ENCODE measurements around the gene UNC5C.

The UNC5C gene

GRCh38 chr4:95428291-95429070, 120.3 kb downstream of the UNC5C start:
- no peaks in the 10 kb centered on the region for H3F3A ChIP-seq (ENCODE audit: insufficient read depth, low read length)
- H3K9ac ChIP-seq (ENCODE audit: low read length) = no peak overlapping the region
- H2AFZ ChIP-seq (ENCODE audit: low read length) = no peak overlapping the region
- H3K27me3 ChIP-seq (ENCODE audit: insufficient read depth, low read length) = no peaks in the 10 kb centered on the region
- TF ChIP-seq EZH2 (IDR thresholded peaks at IDR 0.05; ENCODE audit: borderline replicate concordance, low read length) = no peak
- no peaks in the 10 kb centered on the region for H4K20me1 ChIP-seq (ENCODE audit: insufficient read depth, low read length)
- H3K4me1 ChIP-seq (ENCODE audit: insufficient read depth, low read length, severe bottlenecking) = no peaks in the 10 kb centered on the region
- no peaks in the 10 kb centered on the region for H3K9me2 ChIP-seq (ENCODE audit: low read depth, low read length)
- H3K4me3 ChIP-seq (ENCODE audit: low read depth, low read length, poor library complexity, severe bottlenecking) = no peak overlapping the region
- H3K36me3 ChIP-seq (ENCODE audit: insufficient read depth, low read length) = no peaks in the 10 kb centered on the region
- no peaks in the 10 kb centered on the region for H3K9me3 ChIP-seq (ENCODE audit: low read length)
- H3K27ac ChIP-seq (ENCODE audit: low read depth, low read length, poor library complexity, severe bottlenecking) = no peak overlapping the region
- no peaks in the 10 kb centered on the region for H3K79me2 ChIP-seq (ENCODE audit: insufficient read depth, low read length)
- H3K4me2 ChIP-seq (ENCODE audit: low read length) = no peak overlapping the region

GRCh38 chr4:95426455-95426854, 122.3 kb downstream of the UNC5C start:
- Histone ChIP-seq H3K9ac (ENCODE audit: low read length) (no peak overlapping the region), H3K4me1 (ENCODE audit: insufficient read depth, low read length, severe bottlenecking) (no peaks in the 10 kb centered on the region), H3K79me2 (ENCODE audit: insufficient read depth, low read length) (no peaks in the 10 kb centered on the region), H3K4me3 (ENCODE audit: low read depth, low read length, poor library complexity, severe bottlenecking) (no peak overlapping the region), H3F3A (ENCODE audit: insufficient read depth, low read length) (no peaks in the 10 kb centered on the region), H3K36me3 (ENCODE audit: insufficient read depth, low read length) (no peaks in the 10 kb centered on the region), H2AFZ (ENCODE audit: low read length) (no peak overlapping the region), H3K27ac (ENCODE audit: low read depth, low read length, poor library complexity, severe bottlenecking) (no peak overlapping the region), H3K4me2 (ENCODE audit: low read length) (no peak overlapping the region), H3K9me3 (ENCODE audit: low read length) (no peaks in the 10 kb centered on the region), H4K20me1 (ENCODE audit: insufficient read depth, low read length) (no peaks in the 10 kb centered on the region), H3K27me3 (ENCODE audit: insufficient read depth, low read length) (no peaks in the 10 kb centered on the region), H3K9me2 (ENCODE audit: low read depth, low read length) (no peaks in the 10 kb centered on the region)
- TF ChIP-seq EZH2 (IDR thresholded peaks at IDR 0.05; ENCODE audit: borderline replicate concordance, low read length) = no peak
- no peak for TF ChIP-seq CTCF (IDR thresholded peaks at IDR 0.05; ENCODE audit: low read length)

GRCh38 chr4:95422436-95422835, 126.3 kb downstream of the UNC5C start:
- H3K27ac ChIP-seq (ENCODE audit: low read depth, low read length, poor library complexity, severe bottlenecking) = no peak overlapping the region
- H3K9me2 ChIP-seq (ENCODE audit: low read depth, low read length) = no peaks in the 10 kb centered on the region
- TF ChIP-seq EZH2 (IDR thresholded peaks at IDR 0.05; ENCODE audit: borderline replicate concordance, low read length) = no peak
- no peak for TF ChIP-seq CTCF (IDR thresholded peaks at IDR 0.05; ENCODE audit: low read length)
- no peaks in the 10 kb centered on the region for H4K20me1 ChIP-seq (ENCODE audit: insufficient read depth, low read length)
- H3K27me3 ChIP-seq (ENCODE audit: insufficient read depth, low read length) = no peaks in the 10 kb centered on the region
- no peak overlapping the region for H3K9ac ChIP-seq (ENCODE audit: low read length)
- no peak overlapping the region for H3K4me2 ChIP-seq (ENCODE audit: low read length)
- no peaks in the 10 kb centered on the region for H3F3A ChIP-seq (ENCODE audit: insufficient read depth, low read length)
- H3K4me3 ChIP-seq (ENCODE audit: low read depth, low read length, poor library complexity, severe bottlenecking) = no peak overlapping the region
- H3K79me2 ChIP-seq (ENCODE audit: insufficient read depth, low read length) = no peaks in the 10 kb centered on the region
- no peaks in the 10 kb centered on the region for H3K4me1 ChIP-seq (ENCODE audit: insufficient read depth, low read length, severe bottlenecking)
- no peak overlapping the region for H2AFZ ChIP-seq (ENCODE audit: low read length)
- H3K36me3 ChIP-seq (ENCODE audit: insufficient read depth, low read length) = no peaks in the 10 kb centered on the region
- H3K9me3 ChIP-seq (ENCODE audit: low read length) = no peaks in the 10 kb centered on the region

GRCh38 chr4:95421869-95422268, 126.9 kb downstream of the UNC5C start:
- Histone ChIP-seq H3K36me3 (ENCODE audit: insufficient read depth, low read length) (no peaks in the 10 kb centered on the region), H3K27ac (ENCODE audit: low read depth, low read length, poor library complexity, severe bottlenecking) (no peak overlapping the region), H2AFZ (ENCODE audit: low read length) (no peak overlapping the region), H3K9me2 (ENCODE audit: low read depth, low read length) (no peaks in the 10 kb centered on the region), H3K9ac (ENCODE audit: low read length) (no peak overlapping the region), H3K4me3 (ENCODE audit: low read depth, low read length, poor library complexity, severe bottlenecking) (no peak overlapping the region), H3K4me1 (ENCODE audit: insufficient read depth, low read length, severe bottlenecking) (no peaks in the 10 kb centered on the region), H3K9me3 (ENCODE audit: low read length) (no peaks in the 10 kb centered on the region), H3F3A (ENCODE audit: insufficient read depth, low read length) (no peaks in the 10 kb centered on the region), H3K27me3 (ENCODE audit: insufficient read depth, low read length) (no peaks in the 10 kb centered on the region), H4K20me1 (ENCODE audit: insufficient read depth, low read length) (no peaks in the 10 kb centered on the region), H3K4me2 (ENCODE audit: low read length) (no peak overlapping the region), H3K79me2 (ENCODE audit: insufficient read depth, low read length) (no peaks in the 10 kb centered on the region)
- no peak for TF ChIP-seq CTCF (IDR thresholded peaks at IDR 0.05; ENCODE audit: low read length)
- TF ChIP-seq EZH2 (IDR thresholded peaks at IDR 0.05; ENCODE audit: borderline replicate concordance, low read length) = no peak
